Stimulated activated memory B cell treated with anti-CD40 and anti-IgM and Interleukin-4, amounts not matched to agents 10 μg/mL and 1 μg/mL and 100 μg/mL, for 72 hours (primary cell): ENCODE measurements around the gene STARD3NL.
"Not testable (repeated sequence)": the region's sequence is repeated elsewhere in the genome, so short reads cannot be mapped to it uniquely, and the experiment has no call there.

Experiments
- ATAC-seq: fragments of 150-1000 bp; cut with Tn5 transposase; 2 replicates; pipeline ENCODE4 v1.10.0; 2021
- H3K27ac Mint-ChIP-seq: one replicate; pipeline ENCODE4 v1.8.0; 2022; ENCODE audit warnings: mild to moderate bottlenecking, mixed read lengths
- H3K27me3 Mint-ChIP-seq: one replicate; pipeline ENCODE4 v1.8.0; 2022; ENCODE audit warnings: mixed read lengths
- H3K36me3 Mint-ChIP-seq: one replicate; pipeline ENCODE4 v1.8.0; 2022; ENCODE audit warnings: mixed read lengths
- H3K4me1 Mint-ChIP-seq: one replicate; pipeline ENCODE4 v1.8.0; 2022; ENCODE audit warnings: mixed read lengths
- H3K4me3 Mint-ChIP-seq: one replicate; pipeline ENCODE4 v1.8.0; 2022; ENCODE audit warnings: mild to moderate bottlenecking, moderate library complexity, mixed read lengths
- H3K9me3 Mint-ChIP-seq: one replicate; pipeline ENCODE4 v1.8.0; 2022; ENCODE audit warnings: mixed read lengths

Gene STARD3NL

GRCh38 chr7:38171623-38172391 lies 6.2 kb upstream of the STARD3NL start:
- H3K36me3 Mint-ChIP-seq, result no peaks in the 10 kb centered on the region
- H3K9me3 Mint-ChIP-seq, result peaks cover 2% of the 10 kb centered on the region
- peaks cover 7% of the 10 kb centered on the region for H3K27me3 Mint-ChIP-seq
- H3K27ac Mint-ChIP-seq, result peak overlapping the region; percentile 55
- ATAC-seq, result peak; percentile 78
- H3K4me1 Mint-ChIP-seq, result peaks cover 32% of the 10 kb centered on the region
- H3K4me3 Mint-ChIP-seq, result peak overlapping the region; percentile 43

DNA sequence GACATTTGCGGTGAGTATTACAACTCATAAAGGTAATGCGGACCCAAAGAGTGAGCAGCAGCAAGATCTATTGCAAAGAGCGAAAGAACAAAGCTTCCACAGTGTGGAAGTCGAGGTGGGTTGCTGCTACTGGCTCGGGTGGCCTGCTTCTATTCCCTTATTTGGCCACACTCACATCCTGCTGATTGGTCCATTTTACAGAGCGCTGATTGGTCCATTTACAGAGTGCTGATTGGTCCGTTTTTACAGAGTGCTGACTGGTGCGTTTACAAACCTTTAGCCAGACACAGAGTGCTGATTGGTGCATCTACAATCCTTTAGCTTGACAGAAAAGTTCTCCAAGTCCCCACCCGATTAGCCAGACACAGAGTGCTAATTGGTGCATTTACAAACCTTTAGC lies 2.5 kb upstream of the STARD3NL start:
- not testable (repeated sequence) for H3K9me3 Mint-ChIP-seq, H3K27me3 Mint-ChIP-seq, H3K27ac Mint-ChIP-seq, H3K4me3 Mint-ChIP-seq, ATAC-seq, H3K36me3 Mint-ChIP-seq
- peaks cover 55% of the 10 kb centered on the region for H3K4me1 Mint-ChIP-seq

DNA sequence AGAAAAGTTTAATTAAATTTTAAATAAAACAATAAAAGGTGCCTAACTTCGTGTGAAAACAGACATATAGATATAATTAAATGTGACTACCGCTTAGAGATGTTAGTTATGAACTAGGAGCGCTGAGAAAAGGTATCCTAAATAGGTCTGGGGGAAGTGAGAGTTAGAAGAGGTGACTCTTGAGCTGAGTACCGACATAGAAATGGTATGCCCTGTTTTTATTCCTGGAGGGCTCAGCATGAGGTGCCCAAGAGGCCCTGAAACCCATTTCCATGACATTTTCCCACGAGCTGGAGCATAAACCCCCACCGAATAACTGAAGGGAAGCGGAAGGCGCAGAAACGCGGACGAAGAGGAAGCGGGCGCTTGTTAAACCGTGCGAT lies 433 bp upstream of the STARD3NL start:
- no peaks in the 10 kb centered on the region for H3K27me3 Mint-ChIP-seq
- peak; percentile 1 for ATAC-seq
- H3K4me1 Mint-ChIP-seq, result peaks cover 44% of the 10 kb centered on the region

GRCh38 chr7:38178695-38179344 lies 775 bp downstream of the STARD3NL start:
- Mint-ChIP-seq H3K4me3 (peak overlapping the region; percentile 92), H3K27ac (peak overlapping the region; percentile 87), H3K36me3 (peaks cover under 1% of the 10 kb centered on the region), H3K27me3 (no peaks in the 10 kb centered on the region), H3K9me3 (no peaks in the 10 kb centered on the region), H3K4me1 (peaks cover 41% of the 10 kb centered on the region)
- peak; percentile 67 for ATAC-seq

More for the DNA sequence above, 433 bp upstream of the STARD3NL start:
- H3K36me3 Mint-ChIP-seq, result no peaks in the 10 kb centered on the region
- H3K9me3 Mint-ChIP-seq, result peaks cover 1% of the 10 kb centered on the region
- peak overlapping the region; percentile 87 for H3K27ac Mint-ChIP-seq
- peak overlapping the region; percentile 92 for H3K4me3 Mint-ChIP-seq

- Mint-ChIP-seq H3K9me3 (no peaks in the 10 kb centered on the region), H3K27ac (peak overlapping the region; percentile 87), H3K27me3 (no peaks in the 10 kb centered on the region), H3K4me3 (no peak overlapping the region), H3K4me1 (peaks cover 44% of the 10 kb centered on the region), H3K36me3 (peaks cover 7% of the 10 kb centered on the region)
- no peak for ATAC-seq
Measured at GRCh38 chr7:38179776-38180226, 1.8 kb downstream of the STARD3NL start.

DNA sequence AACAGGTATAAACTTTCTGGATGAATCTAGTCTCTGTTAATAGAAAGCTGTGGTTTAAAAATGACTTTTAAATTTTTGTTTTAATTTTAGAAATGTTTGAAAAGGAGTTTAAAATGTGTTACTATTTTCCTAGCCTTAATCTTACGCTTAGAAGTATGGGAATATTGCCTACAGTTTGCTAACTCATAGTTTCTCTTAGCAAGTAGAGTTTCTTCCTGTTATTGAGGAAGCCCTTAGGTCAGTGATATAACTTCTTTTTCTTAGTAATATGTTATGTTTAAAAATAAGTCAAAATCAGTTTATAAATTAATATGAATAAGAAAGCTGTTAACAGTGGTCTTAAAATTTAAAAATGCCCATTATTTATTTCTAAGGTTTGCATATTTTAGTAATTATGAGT lies 3.1 kb downstream of the STARD3NL start:
- no peaks in the 10 kb centered on the region for H3K27me3 Mint-ChIP-seq
- peaks cover 7% of the 10 kb centered on the region for H3K36me3 Mint-ChIP-seq
- no peak overlapping the region for H3K27ac Mint-ChIP-seq
- no peak overlapping the region for H3K4me3 Mint-ChIP-seq
- no peak for ATAC-seq
- H3K4me1 Mint-ChIP-seq, result peaks cover 57% of the 10 kb centered on the region
- H3K9me3 Mint-ChIP-seq, result no peaks in the 10 kb centered on the region

DNA sequence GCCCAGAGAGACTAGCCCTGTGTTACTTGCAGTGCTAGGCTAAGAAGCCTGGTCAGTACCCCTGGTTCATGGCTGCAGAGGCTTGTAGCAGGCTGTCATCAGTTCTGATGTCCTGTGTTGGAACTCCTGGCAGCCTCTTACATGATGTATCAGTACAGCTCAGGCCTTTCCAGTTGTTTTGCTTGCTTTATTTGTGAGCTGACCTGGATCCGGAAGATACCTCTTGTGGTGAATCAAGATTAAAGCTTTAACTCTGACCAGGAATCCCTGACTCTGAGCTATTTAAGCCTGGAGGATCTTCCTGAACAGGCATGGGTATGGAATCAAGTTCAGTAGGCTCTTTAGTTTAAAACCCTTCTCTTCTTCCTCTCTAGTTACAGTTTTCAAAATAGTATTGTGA lies 4.4 kb downstream of the STARD3NL start:
- no peak overlapping the region for H3K27ac Mint-ChIP-seq
- H3K27me3 Mint-ChIP-seq, result no peaks in the 10 kb centered on the region
- no peak for ATAC-seq
- peaks cover 66% of the 10 kb centered on the region for H3K4me1 Mint-ChIP-seq
- H3K4me3 Mint-ChIP-seq, result no peak overlapping the region
- no peaks in the 10 kb centered on the region for H3K9me3 Mint-ChIP-seq
- peaks cover 7% of the 10 kb centered on the region for H3K36me3 Mint-ChIP-seq

DNA sequence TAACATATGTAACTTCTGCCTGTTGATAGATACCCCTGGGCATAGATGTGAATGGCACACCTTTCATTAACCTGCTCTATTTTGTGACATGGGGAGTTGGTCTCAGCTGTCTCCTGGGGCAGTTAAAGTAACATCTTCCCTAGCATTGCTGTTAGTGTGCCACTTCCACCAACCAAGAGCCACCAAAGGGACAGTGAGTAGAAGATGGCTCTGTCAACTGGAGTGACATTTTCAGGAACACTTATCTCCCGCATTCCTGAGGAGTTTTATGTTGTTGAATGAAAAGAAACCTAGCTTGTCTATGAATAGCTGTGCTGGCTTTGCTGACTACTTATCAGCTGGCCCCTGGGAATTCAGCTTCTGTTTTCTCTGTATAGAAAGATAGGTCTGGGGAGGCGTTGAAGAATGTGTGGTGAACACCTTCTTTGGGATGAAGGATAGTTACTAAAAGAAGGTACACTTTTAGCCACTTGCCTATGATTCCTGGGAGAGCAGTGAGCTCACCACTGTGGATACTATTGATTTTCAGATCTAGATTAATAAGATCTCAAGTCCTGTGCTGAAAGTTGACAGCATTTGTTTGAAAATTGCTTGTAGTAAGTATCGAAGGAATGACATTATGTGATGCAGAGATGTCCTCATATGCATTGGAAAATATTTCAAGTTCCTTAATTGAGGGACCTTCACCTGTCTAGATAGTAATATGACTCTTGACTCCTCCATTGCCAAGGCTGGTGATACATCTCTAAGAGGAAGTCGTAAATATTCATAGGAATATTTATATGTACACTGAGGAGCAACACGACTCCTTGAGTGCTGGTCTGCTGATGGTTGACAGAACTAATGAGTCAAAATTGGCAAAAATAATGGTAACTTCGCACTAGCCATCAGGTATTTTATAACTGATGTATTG lies 7.6 kb downstream of the STARD3NL start:
- no peaks in the 10 kb centered on the region for H3K27me3 Mint-ChIP-seq
- H3K4me3 Mint-ChIP-seq, result no peak overlapping the region
- peaks cover 64% of the 10 kb centered on the region for H3K4me1 Mint-ChIP-seq
- H3K36me3 Mint-ChIP-seq, result peaks cover 7% of the 10 kb centered on the region
- H3K27ac Mint-ChIP-seq, result no peak overlapping the region
- H3K9me3 Mint-ChIP-seq, result no peaks in the 10 kb centered on the region
- no peak for ATAC-seq

- Mint-ChIP-seq H3K36me3 (peaks cover 10% of the 10 kb centered on the region), H3K4me3 (no peak overlapping the region), H3K9me3 (no peaks in the 10 kb centered on the region), H3K27me3 (no peaks in the 10 kb centered on the region), H3K27ac (no peak overlapping the region), H3K4me1 (peaks cover 65% of the 10 kb centered on the region)
- ATAC-seq, result no peak
Measured at GRCh38 chr7:38186593-38187314, 8.7 kb downstream of the STARD3NL start.

DNA sequence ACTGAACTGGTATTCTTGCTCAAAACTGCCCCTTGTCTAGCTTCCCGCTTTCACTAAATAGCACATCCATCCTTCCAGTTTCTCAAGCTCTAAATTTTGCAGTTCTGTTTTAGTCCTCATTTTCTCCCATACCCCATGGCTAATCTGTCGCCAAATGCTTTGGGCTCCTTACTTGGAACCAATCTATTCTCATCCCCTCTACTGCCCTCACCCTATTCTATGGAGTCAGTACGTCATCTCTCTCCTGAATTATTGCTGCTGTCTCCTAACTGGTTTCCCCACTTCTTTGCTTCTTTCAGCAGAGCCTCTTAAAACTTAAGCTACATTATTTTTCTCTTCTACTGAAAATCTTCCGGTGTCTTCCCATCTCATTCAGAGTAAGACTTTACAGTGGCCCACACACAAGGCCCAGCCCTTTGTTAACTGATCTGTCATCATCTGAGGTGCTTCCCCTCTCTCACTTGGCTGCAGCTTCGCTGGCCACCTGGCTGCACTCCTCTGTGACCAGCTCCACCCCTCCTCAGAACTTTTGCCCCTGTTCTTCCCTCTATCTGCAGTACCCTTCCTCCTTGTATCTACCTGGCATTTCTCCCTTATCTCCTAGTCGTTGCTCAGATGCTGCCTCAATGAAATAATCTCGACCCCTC lies 9.9 kb downstream of the STARD3NL start:
- no peaks in the 10 kb centered on the region for H3K9me3 Mint-ChIP-seq
- peak; percentile 48 for ATAC-seq
- H3K36me3 Mint-ChIP-seq, result peaks cover 15% of the 10 kb centered on the region
- no peak overlapping the region for H3K4me3 Mint-ChIP-seq
- H3K27ac Mint-ChIP-seq, result peak overlapping the region; percentile 4
- peaks cover 68% of the 10 kb centered on the region for H3K4me1 Mint-ChIP-seq
- no peaks in the 10 kb centered on the region for H3K27me3 Mint-ChIP-seq

DNA sequence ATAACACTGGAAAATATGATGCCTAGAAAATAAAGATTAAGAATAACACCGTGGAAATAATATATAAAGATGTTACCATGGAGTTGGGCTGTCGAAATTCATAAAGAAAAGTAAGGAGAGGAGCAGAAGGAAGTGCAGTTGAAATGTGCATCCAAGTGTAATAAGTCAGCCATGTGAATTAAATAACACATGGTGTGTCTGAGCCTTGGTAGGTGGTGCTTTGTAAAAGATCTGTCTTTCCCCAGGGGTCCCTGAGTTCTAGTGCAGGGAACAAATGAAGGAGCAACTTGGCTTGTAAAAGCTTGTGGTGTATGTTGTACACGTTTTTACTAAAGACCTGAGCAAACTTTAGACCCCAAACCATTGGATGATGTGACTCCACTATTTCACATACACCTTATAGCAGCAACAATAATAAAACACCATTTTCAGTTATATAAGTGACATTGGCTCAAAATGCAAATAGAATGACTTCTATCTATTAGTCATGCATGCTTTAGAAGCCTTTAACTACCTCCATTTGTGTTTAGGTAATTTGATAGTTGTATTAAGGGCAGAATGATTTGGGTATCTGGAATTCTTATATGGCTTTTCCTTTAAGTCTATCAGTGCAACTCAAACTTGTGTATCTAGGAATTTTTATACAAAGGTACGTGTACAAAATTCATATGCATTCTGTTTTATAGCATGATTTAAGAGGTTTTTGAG lies 11.3 kb downstream of the STARD3NL start:
- ATAC-seq, result no peak
- H3K4me1 Mint-ChIP-seq, result peaks cover 62% of the 10 kb centered on the region
- no peak overlapping the region for H3K27ac Mint-ChIP-seq
- H3K4me3 Mint-ChIP-seq, result no peak overlapping the region
- no peaks in the 10 kb centered on the region for H3K27me3 Mint-ChIP-seq
- peaks cover 9% of the 10 kb centered on the region for H3K36me3 Mint-ChIP-seq
- no peaks in the 10 kb centered on the region for H3K9me3 Mint-ChIP-seq

GRCh38 chr7:38190011-38190410 lies 12.0 kb downstream of the STARD3NL start:
- no peak overlapping the region for H3K27ac Mint-ChIP-seq
- peaks cover 9% of the 10 kb centered on the region for H3K36me3 Mint-ChIP-seq
- H3K4me3 Mint-ChIP-seq, result no peak overlapping the region
- ATAC-seq, result no peak
- H3K4me1 Mint-ChIP-seq, result peaks cover 59% of the 10 kb centered on the region
- H3K27me3 Mint-ChIP-seq, result no peaks in the 10 kb centered on the region
- no peaks in the 10 kb centered on the region for H3K9me3 Mint-ChIP-seq

DNA sequence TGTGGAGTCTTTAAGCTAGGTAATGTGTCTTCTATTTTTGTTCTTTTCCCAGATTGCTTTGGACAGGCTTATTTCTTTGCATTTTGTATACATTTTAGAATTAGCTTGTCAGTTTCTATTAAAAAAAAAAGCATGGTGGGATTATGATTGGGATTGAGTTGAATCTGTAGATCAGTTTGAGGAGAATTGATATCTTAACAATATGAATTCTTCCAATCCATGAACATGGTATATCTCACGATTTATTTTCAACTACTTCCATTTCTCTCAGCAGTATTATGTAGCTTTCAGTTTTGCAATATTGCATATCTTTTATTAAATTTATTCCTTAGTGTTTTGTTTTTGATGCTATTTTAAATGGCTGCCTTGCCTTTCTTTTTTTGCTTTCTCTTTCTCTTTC lies 13.7 kb downstream of the STARD3NL start:
- peaks cover 42% of the 10 kb centered on the region for H3K4me1 Mint-ChIP-seq

DNA sequence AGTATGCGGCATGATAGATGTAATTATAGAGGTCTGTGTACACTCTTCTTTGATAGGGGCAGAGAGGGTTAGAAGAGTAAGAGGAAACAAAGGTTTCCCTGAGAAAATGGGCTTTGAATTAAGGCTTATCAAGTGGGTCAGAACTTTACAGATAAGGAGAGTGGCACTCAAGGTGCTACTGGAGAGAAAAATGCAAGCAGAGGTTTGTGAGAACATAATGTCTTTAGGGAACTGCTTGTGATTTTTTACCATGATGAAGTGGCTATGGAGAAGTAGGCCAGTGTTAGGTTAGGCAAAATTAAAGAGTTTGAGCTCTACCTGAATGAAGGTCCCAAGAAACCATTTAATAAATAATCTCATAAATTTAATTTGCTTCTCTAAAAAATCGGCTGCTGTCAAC lies 14.3 kb downstream of the STARD3NL start:
- Mint-ChIP-seq H3K9me3 (no peaks in the 10 kb centered on the region), H3K4me3 (no peak overlapping the region), H3K36me3 (peaks cover 9% of the 10 kb centered on the region), H3K27ac (no peak overlapping the region), H3K27me3 (no peaks in the 10 kb centered on the region), H3K4me1 (peaks cover 43% of the 10 kb centered on the region)
- ATAC-seq, result no peak

More for the DNA sequence above, 13.7 kb downstream of the STARD3NL start:
- ATAC-seq, result no peak
- Mint-ChIP-seq H3K27ac (no peak overlapping the region), H3K27me3 (no peaks in the 10 kb centered on the region), H3K4me3 (no peak overlapping the region), H3K36me3 (peaks cover 9% of the 10 kb centered on the region), H3K9me3 (no peaks in the 10 kb centered on the region)
